SK-N-SH treated with all-trans-retinoic acid at 6 μM for 48 hours (cell line): ENCODE results near the gene ARFGEF2.

Source experiments
- TCF4 ChIP-seq: fragments of 250-450 bp; sonication (Bioruptor Pico); IDR thresholded peaks from 2 replicates; pipeline ENCODE4 v1.8.0; 2021; ENCODE audit warnings: mild to moderate bottlenecking, moderate library complexity, borderline replicate concordance
- TF ChIP-seq, protein P1 (sequence below): fragments of 250-450 bp; sonication (Bioruptor Pico); IDR thresholded peaks from 2 replicates; pipeline ENCODE4 v1.8.0; 2020; ENCODE audit warnings: mild to moderate bottlenecking, moderate library complexity, borderline replicate concordance

DNA sequence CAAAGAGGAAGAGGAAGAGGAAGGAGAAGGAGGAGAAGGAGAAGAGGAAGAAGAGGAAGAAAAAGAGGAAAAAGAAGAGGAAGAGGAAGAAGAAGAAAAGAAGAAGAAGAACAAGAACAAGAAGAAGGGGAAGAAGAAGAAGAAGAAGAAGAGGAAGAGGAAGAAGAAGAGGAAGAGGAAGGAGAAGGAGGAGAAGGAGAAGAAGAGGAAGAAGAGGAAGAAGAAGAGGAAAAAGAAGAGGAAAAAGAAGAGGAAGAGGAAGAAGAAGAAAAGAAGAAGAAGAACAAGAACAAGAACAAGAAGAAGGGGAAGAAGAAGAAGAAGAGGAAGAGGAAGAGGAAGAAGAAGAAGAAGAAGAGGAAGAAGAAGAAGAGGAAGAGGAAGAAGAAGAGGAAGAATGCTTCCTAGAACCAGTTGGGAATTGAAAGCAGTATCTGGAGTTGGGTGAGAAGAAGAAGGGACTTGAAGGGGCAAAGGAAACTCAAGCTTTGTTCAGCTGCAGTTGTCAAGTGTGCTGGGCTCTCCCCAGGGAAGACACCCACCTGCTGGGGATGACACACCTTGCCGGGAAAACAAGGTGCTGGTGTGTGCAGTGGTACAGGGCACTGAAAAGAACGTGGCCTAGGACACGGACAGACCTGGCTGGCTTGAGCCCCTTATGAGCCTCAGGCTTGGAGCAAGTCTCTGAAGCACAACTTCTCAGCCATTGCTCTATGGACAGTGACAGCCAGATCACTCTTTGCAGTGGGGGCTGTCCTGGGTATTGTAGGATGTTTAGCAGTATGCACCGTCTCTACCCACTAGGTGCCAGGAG, 30.1 kb upstream of the ARFGEF2 start:
- TF ChIP-seq TCF4: no peak
- TF ChIP-seq, protein P1, sequence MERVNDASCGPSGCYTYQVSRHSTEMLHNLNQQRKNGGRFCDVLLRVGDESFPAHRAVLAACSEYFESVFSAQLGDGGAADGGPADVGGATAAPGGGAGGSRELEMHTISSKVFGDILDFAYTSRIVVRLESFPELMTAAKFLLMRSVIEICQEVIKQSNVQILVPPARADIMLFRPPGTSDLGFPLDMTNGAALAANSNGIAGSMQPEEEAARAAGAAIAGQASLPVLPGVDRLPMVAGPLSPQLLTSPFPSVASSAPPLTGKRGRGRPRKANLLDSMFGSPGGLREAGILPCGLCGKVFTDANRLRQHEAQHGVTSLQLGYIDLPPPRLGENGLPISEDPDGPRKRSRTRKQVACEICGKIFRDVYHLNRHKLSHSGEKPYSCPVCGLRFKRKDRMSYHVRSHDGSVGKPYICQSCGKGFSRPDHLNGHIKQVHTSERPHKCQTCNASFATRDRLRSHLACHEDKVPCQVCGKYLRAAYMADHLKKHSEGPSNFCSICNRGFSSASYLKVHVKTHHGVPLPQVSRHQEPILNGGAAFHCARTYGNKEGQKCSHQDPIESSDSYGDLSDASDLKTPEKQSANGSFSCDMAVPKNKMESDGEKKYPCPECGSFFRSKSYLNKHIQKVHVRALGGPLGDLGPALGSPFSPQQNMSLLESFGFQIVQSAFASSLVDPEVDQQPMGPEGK (CRISPR knock-in tag): no peak
